Gastrocnemius medialis (tissue), 4 donors: Measurements from ENCODE around the gene WBP2NL. TPM values are rescaled to one million over a fixed set of nuclear protein-coding genes. Genes with fewer than 3 reads are reported as not detected.
A peak's percentile ranks its signal among the peaks of the same experiment; 100 is the strongest.

Source experiments
- ATAC-seq, 2 donors: fragments of 150-250 bp; one replicate each; pipeline ENCODE4 v1.9.1; 2016
- DNase-seq, 2 donors: peaks; one replicate each; pipeline ENCODE4 v3.0.0-alpha.2; 2019
- H3K27ac ChIP-seq, 4 donors: fragments of 200-600 bp; sonication (generic); 1 replicate in 1 of 4; 2 replicates in 3 of 4; pipeline ENCODE4 v1.5.1; 2016 to 2018; ENCODE audit warnings: mild to moderate bottlenecking in 2 of 4, moderate library complexity in 1 of 4
- H3K27me3 ChIP-seq, 3 donors: fragments of 200-600 bp; sonication (generic) in 2 of 3; 1 replicate in 1 of 3; 2 replicates in 2 of 3; pipeline versions ENCODE4 v1.5.1 to v1.6.0; 2016 to 2019; ENCODE audit warnings: mild to moderate bottlenecking in 1 of 3, moderate library complexity in 1 of 3
- H3K36me3 ChIP-seq, 2 donors: fragments of 200-600 bp; sonication (generic) in 1 of 2; one replicate each; pipeline ENCODE4 v1.5.1; 2017 to 2018
- H3K4me1 ChIP-seq, 2 donors: fragments of 200-600 bp; sonication (generic) in 1 of 2; one replicate each; pipeline ENCODE4 v1.5.1; 2016 to 2017; ENCODE audit warnings: mild to moderate bottlenecking in 2 of 2
- H3K4me3 ChIP-seq, 4 donors: fragments of 200-600 bp; sonication (generic) in 3 of 4; 1 replicate in 1 of 4; 2 replicates in 3 of 4; pipeline ENCODE4 v1.5.1; 2016 to 2019; ENCODE audit warnings: mild to moderate bottlenecking in 2 of 4
- H3K9me3 ChIP-seq, 3 donors: fragments of 200-600 bp; sonication (generic) in 2 of 3; 1 replicate in 1 of 3; 2 replicates in 2 of 3; pipeline ENCODE4 v1.5.1; 2016 to 2019
- POLR2A ChIP-seq, 2 donors: fragments of 450-650 bp; IDR thresholded peaks; one replicate each; pipeline ENCODE4 v1.6.1; 2017; ENCODE audit warnings: antibody characterized with exemption in 2 of 2, mild to moderate bottlenecking in 2 of 2, moderate library complexity in 2 of 2
- in situ Hi-C, 4 donors: fragments of 200-750 bp; cut with MboI; loops; one replicate each; pipeline versions ENCODE4 v1.15.0 to v1.8.0; 2017; ENCODE audit warnings: low sequenced_read_pairs in 4 of 4
- intact Hi-C: fragments of 100-400 bp; cut with DNase I; formaldehyde crosslinking; loops from one replicate; pipeline ENCODE4 v1.15.1; 2023; ENCODE audit warnings: low total_unique reads
- total RNA-seq, 4 donors: library from RNA; depleted of rRNA; stranded (reverse); fragments of >200 nt; gene quantifications; one replicate each; pipeline versions ENCODE4 v1.1.0 to v1.2.3, GENCODE V29; 2016
- TF ChIP-seq, protein P1 (sequence below), 5 experiments: fragments of 450-650 bp in 3 of 5; fragments of 200-600 bp in 2 of 5; sonication (generic) in 2 of 5; IDR thresholded peaks in 4 of 5; conservative IDR thresholded peaks in 1 of 5; 1 replicate in 4 of 5; 2 replicates in 1 of 5; pipeline ENCODE4 v1.5.1; 2016 to 2019; ENCODE audit warnings: antibody characterized with exemption in 5 of 5, mild to moderate bottlenecking in 3 of 5, moderate library complexity in 3 of 5

The WBP2NL gene
- total RNA-seq, 4 donors from 2014 or later: 0.27 to 0.59 (median 0.31) TPM; not detected in 1

DNA sequence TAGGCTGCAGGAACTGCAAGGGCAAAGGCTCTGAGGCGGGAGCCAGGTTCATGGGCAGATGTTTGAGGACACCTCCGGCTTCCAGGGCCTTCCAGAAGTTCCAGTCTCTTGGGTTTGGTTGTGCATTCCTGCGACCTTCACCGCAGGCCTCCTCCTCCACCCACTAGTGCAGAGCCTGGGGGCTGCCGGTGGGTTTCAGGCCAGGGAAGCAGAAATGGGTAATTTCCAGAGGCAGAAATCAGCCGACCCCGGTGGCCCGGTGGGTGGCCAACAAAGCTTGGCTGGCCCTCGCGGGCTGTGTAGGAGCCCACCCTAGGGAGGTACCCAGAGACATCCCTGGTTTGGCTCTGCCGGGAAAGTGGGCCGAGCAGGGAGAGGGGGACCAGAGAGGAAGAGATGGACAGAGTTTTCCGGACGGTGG is 75.0 kb downstream of the WBP2NL start:
- H3K27me3 ChIP-seq: no peaks in the 10 kb centered on the region
- ATAC-seq (no peak), DNase-seq (no peak)
- peaks cover 16 to 35% of the 10 kb centered on the region in 2 donors for H3K4me1 ChIP-seq
- TF ChIP-seq, protein P1, sequence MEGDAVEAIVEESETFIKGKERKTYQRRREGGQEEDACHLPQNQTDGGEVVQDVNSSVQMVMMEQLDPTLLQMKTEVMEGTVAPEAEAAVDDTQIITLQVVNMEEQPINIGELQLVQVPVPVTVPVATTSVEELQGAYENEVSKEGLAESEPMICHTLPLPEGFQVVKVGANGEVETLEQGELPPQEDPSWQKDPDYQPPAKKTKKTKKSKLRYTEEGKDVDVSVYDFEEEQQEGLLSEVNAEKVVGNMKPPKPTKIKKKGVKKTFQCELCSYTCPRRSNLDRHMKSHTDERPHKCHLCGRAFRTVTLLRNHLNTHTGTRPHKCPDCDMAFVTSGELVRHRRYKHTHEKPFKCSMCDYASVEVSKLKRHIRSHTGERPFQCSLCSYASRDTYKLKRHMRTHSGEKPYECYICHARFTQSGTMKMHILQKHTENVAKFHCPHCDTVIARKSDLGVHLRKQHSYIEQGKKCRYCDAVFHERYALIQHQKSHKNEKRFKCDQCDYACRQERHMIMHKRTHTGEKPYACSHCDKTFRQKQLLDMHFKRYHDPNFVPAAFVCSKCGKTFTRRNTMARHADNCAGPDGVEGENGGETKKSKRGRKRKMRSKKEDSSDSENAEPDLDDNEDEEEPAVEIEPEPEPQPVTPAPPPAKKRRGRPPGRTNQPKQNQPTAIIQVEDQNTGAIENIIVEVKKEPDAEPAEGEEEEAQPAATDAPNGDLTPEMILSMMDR (IDR thresholded peaks at IDR 0.05 in 4 of 5, conservative IDR thresholded peaks at IDR 0.05 in 1 of 5): no peak
- no peak for TF ChIP-seq POLR2A (IDR thresholded peaks at IDR 0.05)
- in situ Hi-C loops (no loop called here), intact Hi-C loops (loop anchor here (5.0 to 10.0 kb wide), 2 partner anchors 294 to 979 kb away; partner anchors contain the start of gene EP300)
- H3K9me3 ChIP-seq: no peaks in the 10 kb centered on the region
- peak overlapping the region; percentile 57 to 75 (median 70) for H3K4me3 ChIP-seq
- no peaks in the 10 kb centered on the region for H3K36me3 ChIP-seq
- H3K27ac ChIP-seq: peak overlapping the region; percentile 68 to 84 (median 80)

- ATAC-seq: no peak
- Histone ChIP-seq H3K9me3 (no peaks in the 10 kb centered on the region), H3K4me3 (peak within 1 kb of the TSS; percentile 57 to 75 (median 70)), H3K36me3 (no peaks in the 10 kb centered on the region), H3K27me3 (no peaks in the 10 kb centered on the region), H3K27ac (peak within 1 kb of the TSS; percentile 68 to 84 (median 80)), H3K4me1 (peaks cover 21 to 40% of the 10 kb centered on the region in 2 donors)
- intact Hi-C loops (loop anchor here (5.0 to 10.0 kb wide), 2 partner anchors 293 to 979 kb away; partner anchors contain the start of gene EP300), in situ Hi-C loops (no loop called here)
- DNase-seq: no peak
- TF ChIP-seq, protein P1 (IDR thresholded peaks at IDR 0.05 in 4 of 5, conservative IDR thresholded peaks at IDR 0.05 in 1 of 5): peak in 3 of 5 experiments; percentile 38 to 43 (median 41)
- no peak for TF ChIP-seq POLR2A (IDR thresholded peaks at IDR 0.05)
These were observed 75.7 kb downstream of the WBP2NL start, which contains the start of gene PHETA2 for GRCh38 chr22:42074132-42074811. Gene PHETA2, plus strand, starts transcription at chr22:42074248. Its CDS starts 3,046 bp downstream, at chr22:42077294.

- no peak for ATAC-seq
These were observed 76.5 kb downstream of the WBP2NL start for GRCh38 chr22:42074846-42075676.

More at GRCh38 chr22:42074846-42075676, 76.5 kb downstream of the WBP2NL start:
- in situ Hi-C loops: loop anchor here in 1 of 4 donors (25.0 kb wide), 1 partner anchor 362 kb away; the partner anchor contains the start of gene NFAM1
- H3K4me3 ChIP-seq: peak overlapping the region; percentile 57 to 75 (median 70)
- peak overlapping the region; percentile 68 to 84 (median 80) for H3K27ac ChIP-seq
- intact Hi-C loops: loop anchor here (5.0 to 10.0 kb wide), 2 partner anchors 292 to 980 kb away; partner anchors contain the start of gene EP300
- DNase-seq: no peak
- peaks cover 16 to 34% of the 10 kb centered on the region in 2 donors for H3K4me1 ChIP-seq
- no peaks in the 10 kb centered on the region for H3K27me3 ChIP-seq
- H3K9me3 ChIP-seq: no peaks in the 10 kb centered on the region
- H3K36me3 ChIP-seq: no peaks in the 10 kb centered on the region
- TF ChIP-seq POLR2A (IDR thresholded peaks at IDR 0.05): no peak
- TF ChIP-seq, protein P1 (IDR thresholded peaks at IDR 0.05 in 4 of 5, conservative IDR thresholded peaks at IDR 0.05 in 1 of 5): no peak
